ENCODE measurements around the gene IL34.

GRCh38 chr16:70689970-70690891 lies 43.9 kb downstream of the IL34 start:
- TF ChIP-seq POLR2AphosphoS5 (IDR thresholded peaks at IDR 0.05; ENCODE audit: low read depth, low read length) (no peak), POLR2A (IDR thresholded peaks at IDR 0.05; ENCODE audit: low read depth, low read length) (no peak), TAF1 (IDR thresholded peaks at IDR 0.05; ENCODE audit: borderline replicate concordance, low read depth, low read length) (no peak)
